H1 (cell line): ENCODE results near the gene MEN1. TPM values are rescaled to one million over a fixed set of nuclear protein-coding genes. Genes with fewer than 3 reads are reported as not detected.

Experiments used
- BRCA1 ChIP-seq: IDR thresholded peaks from 2 replicates; pipeline ENCODE4 v1.6.1; 2012; ENCODE audit warnings: low read depth, low read length, improper control_type of control experiment
- CREB1 ChIP-seq: IDR thresholded peaks from 2 replicates; pipeline ENCODE4 v1.6.1; 2012; ENCODE audit warnings: inconsistent platforms
- NRF1 ChIP-seq: IDR thresholded peaks from 2 replicates; pipeline ENCODE4 v1.6.1; 2011; ENCODE audit warnings: mild to moderate bottlenecking, low read depth, low read length, improper control_type of control experiment
- RAD21 ChIP-seq, 2 experiments: IDR thresholded peaks in 1 of 2; conservative IDR thresholded peaks in 1 of 2; 2 replicates each; pipeline ENCODE4 v1.6.1; 2011; ENCODE audit warnings: low read depth in 2 of 2, low read length in 2 of 2, improper control_type of control experiment in 1 of 2, inconsistent platforms in 1 of 2, mild to moderate bottlenecking in 1 of 2, moderate library complexity in 1 of 2
- polyA plus RNA-seq, 7 experiments: library from polyadenylated mRNA; depleted of rRNA in 3 of 7; stranded (reverse) in 5 of 7; unstranded in 2 of 7; fragments of >200 nt in 5 of 7; fragments of 200-250 nt in 2 of 7; gene quantifications; 1 replicate in 5 of 7; 2 replicates in 1 of 7; 4 replicates in 1 of 7; pipeline versions ENCODE4 v1.2.1 to v1.2.3, GENCODE V29; 2011 to 2013; ENCODE audit warnings: missing spikeins in 2 of 7, mixed read lengths in 2 of 7
- total RNA-seq: library from RNA; stranded (reverse); fragmentation: NEBNext Ultra II Directional; extraction: Animal tissue kit (Norgen Biotek cat#: 25700); gene quantifications from 2 replicates; pipeline ENCODE4 v1.2.1, GENCODE V29; 2021

The MEN1 gene
- total and polyA plus RNA-seq, 2 of the 8 experiments (the other 6 are each of a cell fraction or from before 2014, with no cell fraction given) = 47.2 to 56.3 TPM

DNA sequence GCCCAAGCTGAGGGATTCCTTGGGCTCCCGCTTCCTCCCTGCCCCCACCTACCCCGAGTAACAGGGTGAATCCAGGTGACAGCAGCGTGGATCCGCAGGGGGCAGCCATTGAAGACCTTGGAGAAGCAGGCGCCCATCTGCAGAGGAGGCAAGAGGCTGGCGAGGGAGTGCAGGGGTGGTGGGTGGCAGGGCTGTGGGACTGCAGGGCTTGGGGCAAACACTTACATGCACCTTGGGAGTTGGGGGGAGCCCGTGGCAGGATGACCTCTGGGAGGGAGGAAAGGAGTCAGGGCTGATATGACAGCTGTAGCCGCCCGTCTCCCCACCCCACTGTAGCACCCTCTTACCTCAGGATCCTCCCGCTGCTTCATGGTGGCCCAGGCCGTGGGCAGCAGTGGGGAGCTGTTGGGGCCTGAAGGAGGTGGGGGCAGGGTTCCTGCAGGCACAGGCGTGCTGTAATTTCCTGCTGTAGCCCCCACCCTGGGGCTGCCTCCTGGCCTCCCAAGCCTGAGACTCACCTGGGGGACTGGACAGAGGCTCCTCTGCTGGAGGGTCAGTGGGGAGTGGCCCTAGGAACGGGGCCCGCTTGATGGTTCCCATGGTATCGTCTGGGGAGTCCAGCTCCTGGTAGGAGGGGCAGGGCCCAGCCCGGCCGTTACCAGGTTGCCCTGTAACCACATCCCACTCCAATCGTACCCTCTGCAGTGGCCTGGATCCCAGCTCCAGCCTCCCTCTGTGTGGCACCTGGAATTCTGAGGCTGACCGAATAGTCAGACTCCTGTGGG is 13.4 kb downstream of the MEN1 start (continued):
- TF ChIP-seq RAD21 (IDR thresholded peaks at IDR 0.05 in 1 of 2, conservative IDR thresholded peaks at IDR 0.05 in 1 of 2; ENCODE audit: low read depth in 2 of 2, low read length in 2 of 2) (no peak), NRF1 (no peak), BRCA1 (no peak), CREB1 (no peak)
